B cell (primary cell): Measurements from ENCODE around the gene COQ8A. TPM values are rescaled to one million over a fixed set of nuclear protein-coding genes. Genes with fewer than 3 reads are reported as not detected.

Source experiments
- ATAC-seq: fragments of 200-7000 bp; cut with Tn5 transposase; one replicate; pipeline ENCODE4 v1.10.0; 2021; ENCODE audit warnings: low read depth, mild to moderate bottlenecking, moderate number of reproducible peaks, moderate library complexity
- CTCF ChIA-PET: fragments of 350-600 bp; sonication (Branson Sonifier 250); formaldehyde crosslinking; loops from one replicate; lab custom pipeline; 2021; ENCODE audit warnings: antibody characterized with exemption, inconsistent platforms; lab: Charles Lee
- POLR2A ChIA-PET: fragments of 350-600 bp; sonication (Branson Sonifier 250); formaldehyde crosslinking; loops from one replicate; lab custom pipeline; 2021; ENCODE audit warnings: antibody characterized with exemption; lab: Charles Lee
- DNase-seq: peaks from one replicate; pipeline ENCODE4 v3.0.0; 2013
- H2AFZ ChIP-seq: 2 replicates; pipeline ENCODE4 v1.6.1; 2012; ENCODE audit warnings: mild to moderate bottlenecking, low read depth, low read length; ENCODE audit not compliant: insufficient read depth, poor library complexity, severe bottlenecking
- H3K27ac ChIP-seq, 2 donors: 1 replicate in 1 of 2; 2 replicates in 1 of 2; pipeline ENCODE4 v1.5.1; 2012 to 2013; ENCODE audit warnings: low read length in 2 of 2, mild to moderate bottlenecking in 2 of 2, moderate library complexity in 1 of 2
- H3K27me3 ChIP-seq, 4 experiments: fragments of 200-600 bp in 1 of 4; sonication (generic) in 1 of 4; replicated peaks in 1 of 4; 1 replicate in 2 of 4; 2 replicates in 2 of 4; pipeline versions ENCODE4 v1.6.1 to v1.7.0; 2013 to 2016; ENCODE audit warnings: low read length in 3 of 4, mild to moderate bottlenecking in 2 of 4, mixed read lengths in 1 of 4, moderate library complexity in 1 of 4; ENCODE audit not compliant: insufficient read depth in 4 of 4, control insufficient read depth in 3 of 4; ENCODE audit errors: control extremely low read depth in 1 of 4
- H3K36me3 ChIP-seq, 2 experiments: replicated peaks in 1 of 2; 1 replicate in 1 of 2; 2 replicates in 1 of 2; pipeline versions ENCODE4 v1.6.1 to v1.7.1; 2013; ENCODE audit warnings: low read length in 1 of 2; ENCODE audit not compliant: insufficient read depth in 2 of 2, control insufficient read depth in 1 of 2; ENCODE audit errors: control extremely low read depth in 1 of 2, extremely low read depth in 1 of 2
- H3K4me1 ChIP-seq, 2 donors: fragments of 200-600 bp in 1 of 2; sonication (generic) in 1 of 2; 1 replicate in 1 of 2; 2 replicates in 1 of 2; pipeline versions ENCODE4 v1.5.1 to v1.6.1; 2013 to 2017; ENCODE audit warnings: low read length in 2 of 2; ENCODE audit not compliant: control insufficient read depth in 2 of 2, insufficient read depth in 2 of 2
- H3K4me2 ChIP-seq: replicated peaks from 2 replicates; pipeline ENCODE3; 2012; ENCODE audit warnings: mild to moderate bottlenecking, low read depth, low read length; ENCODE audit not compliant: poor library complexity, severe bottlenecking
- H3K4me3 ChIP-seq, 5 experiments: fragments of 200-600 bp in 1 of 5; sonication (generic) in 1 of 5; 1 replicate in 3 of 5; 2 replicates in 2 of 5; pipeline versions ENCODE4 v1.5.1 to v1.7.0; 2011 to 2016; ENCODE audit warnings: low read length in 4 of 5, mild to moderate bottlenecking in 4 of 5, low read depth in 2 of 5, control low read depth in 1 of 5, moderate library complexity in 1 of 5; ENCODE audit not compliant: insufficient read depth in 1 of 5; ENCODE audit errors: control extremely low read depth in 1 of 5, extremely low read depth in 1 of 5
- H3K79me2 ChIP-seq: fragments of 200-600 bp; sonication (generic); one replicate; pipeline ENCODE4 v1.6.0; 2016; ENCODE audit warnings: low read length; ENCODE audit not compliant: control insufficient read depth, insufficient read depth
- H3K9ac ChIP-seq: fragments of 200-600 bp; sonication (generic); 2 replicates; pipeline ENCODE4 v1.6.1; 2017; ENCODE audit warnings: mild to moderate bottlenecking, low read length, moderate library complexity
- H3K9me3 ChIP-seq, 3 donors: one replicate each; pipeline versions ENCODE4 v1.6.1 to v1.7.1; 2013; ENCODE audit warnings: low read length in 2 of 3; ENCODE audit not compliant: control insufficient read depth in 2 of 3, insufficient read depth in 1 of 3; ENCODE audit errors: control extremely low read depth in 1 of 3
- H4K20me1 ChIP-seq: 2 replicates; pipeline ENCODE4 v1.6.0; 2012; ENCODE audit warnings: mild to moderate bottlenecking, low read length; ENCODE audit not compliant: insufficient read depth, control insufficient read depth, poor library complexity, severe bottlenecking
- H3K27ac Mint-ChIP-seq: one replicate; pipeline ENCODE4 v1.8.0; 2021; ENCODE audit warnings: mixed read lengths
- H3K27me3 Mint-ChIP-seq: one replicate; pipeline ENCODE4 v1.8.0; 2021; ENCODE audit warnings: mixed read lengths
- H3K4me1 Mint-ChIP-seq: one replicate; pipeline ENCODE4 v1.8.0; 2021; ENCODE audit warnings: mixed read lengths
- H3K4me3 Mint-ChIP-seq: one replicate; pipeline ENCODE4 v1.8.0; 2021; ENCODE audit warnings: mixed read lengths
- H3K9me3 Mint-ChIP-seq: one replicate; pipeline ENCODE4 v1.8.0; 2022; ENCODE audit warnings: mixed read lengths; ENCODE audit not compliant: insufficient read depth
- EZH2 ChIP-seq: IDR thresholded peaks from 2 replicates; pipeline ENCODE4 v1.6.1; 2012; ENCODE audit warnings: borderline replicate concordance, low read depth, mild to moderate bottlenecking, moderate library complexity, low read length; ENCODE audit not compliant: insufficient read depth, poor library complexity, severe bottlenecking
- WGBS: methylation state at CpG from one replicate; pipeline ENCODE4 v1.1.5; 2013; ENCODE audit warnings: missing lambda C conversion rate; ENCODE audit not compliant: insufficient coverage; 5-methylcytosine and 5-hydroxymethylcytosine counted together
- intact Hi-C: fragments of 100-400 bp; cut with micrococcal nuclease; formaldehyde crosslinking; loops from one replicate; pipeline ENCODE4 v1.10.0; 2022
- polyA plus RNA-seq: library from polyadenylated mRNA; depleted of rRNA; stranded (reverse); fragments of >200 nt; gene quantifications from 2 replicates; pipeline ENCODE4 v1.2.3, GENCODE V29; 2012
- total RNA-seq, 2 donors: library from RNA; stranded (reverse); fragments of 120-200 nt in 1 of 2; gene quantifications; 1 replicate in 1 of 2; 2 replicates in 1 of 2; pipeline versions ENCODE4 v1.2.3 to v1.2.4, GENCODE V29; 2013 to 2022
- TF ChIP-seq, protein P1 (sequence below): fragments of 200-600 bp; IDR thresholded peaks from one replicate; pipeline ENCODE4 v1.8.0; 2022; ENCODE audit warnings: antibody characterized with exemption, mild to moderate bottlenecking

Gene COQ8A
- total and polyA plus RNA-seq, 2 donors (not counting 1 experiment from before 2014, with no cell fraction given), result 44.3 to 58.2 TPM

DNA sequence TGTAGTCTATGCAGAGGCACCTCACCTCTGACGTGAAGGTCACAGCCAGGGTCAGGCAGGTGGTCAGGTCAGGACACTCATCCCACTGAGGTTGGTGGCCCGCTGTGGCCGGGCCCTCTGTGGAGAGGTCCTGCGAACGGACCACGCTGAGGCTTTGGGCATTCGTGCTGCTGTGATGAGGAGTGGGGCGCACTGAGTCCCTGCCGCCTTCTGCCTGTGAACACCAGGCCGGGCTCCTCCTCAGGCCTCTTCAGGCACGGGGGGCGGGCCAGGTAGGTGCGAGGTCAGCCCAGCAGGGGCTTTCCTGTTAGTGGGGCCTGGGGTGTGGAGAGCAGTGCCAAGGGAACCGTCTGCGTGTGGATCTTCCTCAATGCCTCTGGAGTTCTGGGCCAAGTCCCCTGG, 39.0 kb downstream of the COQ8A start:
- H3K9ac ChIP-seq, result no peak overlapping the region
- H2AFZ ChIP-seq, result no peak overlapping the region
- H3K27ac Mint-ChIP-seq, result no peak overlapping the region
- intact Hi-C loops, result no loop called here
- no peaks in the 10 kb centered on the region for H3K4me1 ChIP-seq
- H3K4me1 Mint-ChIP-seq, result no peaks in the 10 kb centered on the region
- WGBS, result 97% methylated on average over 15 of the region's 15 CpGs
- H3K27me3 ChIP-seq, result no peaks in the 10 kb centered on the region
- H3K27ac ChIP-seq, result no peak overlapping the region
- no peak overlapping the region for H3K4me3 Mint-ChIP-seq
- H3K9me3 Mint-ChIP-seq, result no peaks in the 10 kb centered on the region
- TF ChIP-seq, protein P1, sequence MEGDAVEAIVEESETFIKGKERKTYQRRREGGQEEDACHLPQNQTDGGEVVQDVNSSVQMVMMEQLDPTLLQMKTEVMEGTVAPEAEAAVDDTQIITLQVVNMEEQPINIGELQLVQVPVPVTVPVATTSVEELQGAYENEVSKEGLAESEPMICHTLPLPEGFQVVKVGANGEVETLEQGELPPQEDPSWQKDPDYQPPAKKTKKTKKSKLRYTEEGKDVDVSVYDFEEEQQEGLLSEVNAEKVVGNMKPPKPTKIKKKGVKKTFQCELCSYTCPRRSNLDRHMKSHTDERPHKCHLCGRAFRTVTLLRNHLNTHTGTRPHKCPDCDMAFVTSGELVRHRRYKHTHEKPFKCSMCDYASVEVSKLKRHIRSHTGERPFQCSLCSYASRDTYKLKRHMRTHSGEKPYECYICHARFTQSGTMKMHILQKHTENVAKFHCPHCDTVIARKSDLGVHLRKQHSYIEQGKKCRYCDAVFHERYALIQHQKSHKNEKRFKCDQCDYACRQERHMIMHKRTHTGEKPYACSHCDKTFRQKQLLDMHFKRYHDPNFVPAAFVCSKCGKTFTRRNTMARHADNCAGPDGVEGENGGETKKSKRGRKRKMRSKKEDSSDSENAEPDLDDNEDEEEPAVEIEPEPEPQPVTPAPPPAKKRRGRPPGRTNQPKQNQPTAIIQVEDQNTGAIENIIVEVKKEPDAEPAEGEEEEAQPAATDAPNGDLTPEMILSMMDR, result no peak
- TF ChIP-seq EZH2, result no peak
- H3K79me2 ChIP-seq, result no peaks in the 10 kb centered on the region
- peaks cover 0 to 49% of the 10 kb centered on the region in 2 experiments for H3K36me3 ChIP-seq
- no peaks in the 10 kb centered on the region for H3K9me3 ChIP-seq
- H3K27me3 Mint-ChIP-seq, result no peaks in the 10 kb centered on the region
- POLR2A ChIA-PET, result no interaction called here
- DNase-seq (no peak), ATAC-seq (no peak)
- H3K4me2 ChIP-seq, result no peak overlapping the region
- H3K4me3 ChIP-seq, result no peak overlapping the region
- CTCF ChIA-PET, result no interaction called here
- H4K20me1 ChIP-seq, result peaks cover 36% of the 10 kb centered on the region

DNA sequence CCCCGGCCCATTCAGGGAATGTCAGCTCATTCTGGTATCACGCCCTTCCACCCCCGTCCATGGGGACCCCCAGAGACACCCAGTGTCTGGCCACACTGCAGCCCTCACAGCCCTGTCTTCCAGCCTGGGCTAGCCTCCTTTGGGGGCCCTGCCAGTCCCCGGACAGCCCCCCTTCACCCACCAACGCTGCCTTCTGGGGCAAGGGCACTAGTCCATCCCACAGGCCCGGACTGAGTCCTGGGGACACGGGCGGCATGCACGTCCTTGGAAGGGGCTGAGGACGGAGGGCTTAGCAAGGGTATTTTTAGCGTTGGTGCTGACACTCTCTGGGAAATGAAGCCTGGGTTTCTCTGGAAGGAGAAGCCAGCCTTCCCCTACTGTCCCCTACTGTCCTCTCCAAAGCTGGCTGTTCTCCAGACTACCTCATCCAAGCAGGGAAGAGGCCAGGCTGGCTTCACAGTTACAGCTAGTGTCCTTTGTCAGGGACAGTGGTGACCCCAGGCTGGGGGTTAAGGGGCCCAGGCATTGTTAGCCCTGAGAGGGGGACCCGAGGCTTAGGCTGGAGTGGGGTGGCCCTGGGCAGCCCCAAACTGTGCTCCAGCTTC, 39.5 kb downstream of the COQ8A start:
- H3K9ac ChIP-seq, result no peak overlapping the region
- H3K4me2 ChIP-seq, result no peak overlapping the region
- ATAC-seq (no peak), DNase-seq (no peak)
- no peak overlapping the region for H3K4me3 ChIP-seq
- peaks cover 30% of the 10 kb centered on the region for H4K20me1 ChIP-seq
- CTCF ChIA-PET, result no interaction called here
- no peak for TF ChIP-seq EZH2
- Mint-ChIP-seq H3K27me3 (no peaks in the 10 kb centered on the region), H3K4me3 (no peak overlapping the region), H3K4me1 (no peaks in the 10 kb centered on the region), H3K9me3 (no peaks in the 10 kb centered on the region), H3K27ac (no peak overlapping the region)
- no peaks in the 10 kb centered on the region for H3K79me2 ChIP-seq
- intact Hi-C loops, result no loop called here
- no peaks in the 10 kb centered on the region for H3K9me3 ChIP-seq
- no peaks in the 10 kb centered on the region for H3K4me1 ChIP-seq
- POLR2A ChIA-PET, result no interaction called here
- WGBS, result 91% methylated on average over 6 of the region's 12 CpGs
- peaks cover 0 to 49% of the 10 kb centered on the region in 2 experiments for H3K36me3 ChIP-seq
- no peak overlapping the region for H3K27ac ChIP-seq
- no peaks in the 10 kb centered on the region for H3K27me3 ChIP-seq
- H2AFZ ChIP-seq, result no peak overlapping the region
